ENCODE data around the gene BMP5.

- TF ChIP-seq ELK1 (IDR thresholded peaks at IDR 0.05; ENCODE audit: low read depth, low read length) (no peak), BHLHE40 (IDR thresholded peaks at IDR 0.05; ENCODE audit: borderline replicate concordance in 1 of 2, low read depth in 2 of 2, low read length in 1 of 2) (no peak), CTCF (IDR thresholded peaks at IDR 0.05 in 2 of 3, conservative IDR thresholded peaks at IDR 0.05 in 1 of 3; ENCODE audit: control insufficient read depth in 2 of 3, extremely low read depth in 1 of 3, insufficient read depth in 1 of 3, low read depth in 3 of 3, low read length in 3 of 3) (no peak), FOXM1 (IDR thresholded peaks at IDR 0.05; ENCODE audit: low read depth, low read length) (no peak), POLR2A (IDR thresholded peaks at IDR 0.05; ENCODE audit: low read depth, low read length) (no peak), MXI1 (IDR thresholded peaks at IDR 0.05; ENCODE audit: low read depth, low read length) (no peak), IRF5 (IDR thresholded peaks at IDR 0.05; ENCODE audit: borderline replicate concordance) (no peak), ASH2L (IDR thresholded peaks at IDR 0.05; ENCODE audit: borderline replicate concordance, low read depth) (no peak), REST (IDR thresholded peaks at IDR 0.05; ENCODE audit: low read depth, low read length) (no peak), EP300 (IDR thresholded peaks at IDR 0.05; ENCODE audit: borderline replicate concordance in 1 of 2, control insufficient read depth in 1 of 2, low read depth in 2 of 2, low read length in 2 of 2) (no peak), SRF (IDR thresholded peaks at IDR 0.05; ENCODE audit: low read depth in 2 of 2, low read length in 2 of 2) (no peak), POLR2AphosphoS5 (IDR thresholded peaks at IDR 0.05; ENCODE audit: low read length) (no peak), EZH2 (IDR thresholded peaks at IDR 0.05; ENCODE audit: borderline replicate concordance, control insufficient read depth, low read depth, low read length) (no peak)
Observed at GRCh38 chr6:55822815-55823214, 52.6 kb downstream of the BMP5 start.

Data from GM12878 (cell line).